ENCODE measurements around the gene EPB41L1. TPM values are rescaled to one million over a fixed set of nuclear protein-coding genes. Genes with fewer than 3 reads are reported as not detected.

Gene EPB41L1
- total RNA-seq, 1 experiment from 2014 or later: 134 TPM

GRCh38 chr20:36159833-36160232 lies 5.3 kb downstream of the EPB41L1 start:
- BruUV-seq (replicated peaks): no TSS peak
- Histone ChIP-seq H4K20me1 (ENCODE audit: insufficient read depth) (peaks cover 24% of the 10 kb centered on the region), H3K79me2 (ENCODE audit: low read depth) (peaks cover 13% of the 10 kb centered on the region; the same call in 1 of the 2 replicates), H3K27me3 (ENCODE audit: insufficient read depth, low read depth) (no peaks in the 10 kb centered on the region), H3F3A (ENCODE audit: insufficient read depth, low read depth) (peaks cover 13% of the 10 kb centered on the region; the same call in 1 of the 2 replicates), H3K9me2 (ENCODE audit: insufficient read depth) (no peaks in the 10 kb centered on the region), H2AFZ (no peak overlapping the region), H3K36me3 (ENCODE audit: low read depth) (no peaks in the 10 kb centered on the region), H3K9me3 (ENCODE audit: insufficient read depth, low read depth) (no peaks in the 10 kb centered on the region), H3K4me3 (no peak overlapping the region), H3K27ac (no peak overlapping the region), H3K4me2 (no peak overlapping the region), H3K4me1 (replicated peaks; ENCODE audit: insufficient read depth) (peaks cover 13% of the 10 kb centered on the region; the same call in 1 of the 2 replicates)
- POLR2A ChIA-PET (ENCODE audit: unreplicated experiment): interaction anchor here (0.6 kb wide), 1 partner anchor 62 kb away, joined by 4 read pairs; no protein-coding TSS in a partner anchor
- CTCF ChIA-PET: no interaction called here
- DNase-seq: no peak
- intact Hi-C loops (cut with micrococcal nuclease; ENCODE audit: unreplicated experiment): no loop called here
- TF ChIP-seq, protein P1, sequence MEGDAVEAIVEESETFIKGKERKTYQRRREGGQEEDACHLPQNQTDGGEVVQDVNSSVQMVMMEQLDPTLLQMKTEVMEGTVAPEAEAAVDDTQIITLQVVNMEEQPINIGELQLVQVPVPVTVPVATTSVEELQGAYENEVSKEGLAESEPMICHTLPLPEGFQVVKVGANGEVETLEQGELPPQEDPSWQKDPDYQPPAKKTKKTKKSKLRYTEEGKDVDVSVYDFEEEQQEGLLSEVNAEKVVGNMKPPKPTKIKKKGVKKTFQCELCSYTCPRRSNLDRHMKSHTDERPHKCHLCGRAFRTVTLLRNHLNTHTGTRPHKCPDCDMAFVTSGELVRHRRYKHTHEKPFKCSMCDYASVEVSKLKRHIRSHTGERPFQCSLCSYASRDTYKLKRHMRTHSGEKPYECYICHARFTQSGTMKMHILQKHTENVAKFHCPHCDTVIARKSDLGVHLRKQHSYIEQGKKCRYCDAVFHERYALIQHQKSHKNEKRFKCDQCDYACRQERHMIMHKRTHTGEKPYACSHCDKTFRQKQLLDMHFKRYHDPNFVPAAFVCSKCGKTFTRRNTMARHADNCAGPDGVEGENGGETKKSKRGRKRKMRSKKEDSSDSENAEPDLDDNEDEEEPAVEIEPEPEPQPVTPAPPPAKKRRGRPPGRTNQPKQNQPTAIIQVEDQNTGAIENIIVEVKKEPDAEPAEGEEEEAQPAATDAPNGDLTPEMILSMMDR (conservative IDR thresholded peaks at IDR 0.05): no peak
- no peak for TF ChIP-seq EZH2 (IDR thresholded peaks at IDR 0.05; ENCODE audit: low read depth)

DNA sequence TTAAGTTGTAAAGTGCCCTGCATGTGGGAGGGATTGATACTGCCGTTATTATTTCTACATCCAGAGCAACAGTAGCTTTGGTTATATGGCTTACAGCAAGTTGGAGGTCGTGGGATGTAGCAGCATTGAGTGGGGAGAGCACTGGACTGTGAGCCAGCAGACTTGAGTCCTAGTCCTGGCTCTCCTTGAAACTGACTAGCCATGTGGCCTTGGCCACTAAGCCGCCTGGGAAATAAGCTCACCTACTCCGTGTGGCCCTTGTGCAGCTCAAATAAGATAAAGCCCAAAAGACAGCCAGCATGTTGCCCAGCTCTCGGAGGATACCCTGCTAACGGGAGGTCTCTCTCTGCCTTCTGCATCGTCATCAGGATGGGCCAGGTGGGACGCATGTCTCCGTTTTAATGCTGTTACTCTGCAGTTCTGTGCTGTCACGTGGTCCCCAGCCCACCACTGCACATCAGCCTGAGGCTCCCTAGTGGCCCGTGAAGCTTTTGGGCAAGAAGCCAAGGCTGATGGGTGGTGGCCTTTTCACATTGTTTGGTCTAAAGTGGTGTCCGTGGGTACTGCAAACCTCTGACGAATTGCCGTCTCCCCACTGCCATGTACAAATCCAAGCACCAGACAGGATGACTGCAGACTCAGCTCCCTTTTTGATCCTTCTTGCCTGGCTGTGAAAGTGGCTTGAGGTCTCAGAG lies 7.9 kb downstream of the EPB41L1 start:
- H3K9me3 ChIP-seq (ENCODE audit: insufficient read depth, low read depth): no peaks in the 10 kb centered on the region
- ChIA-PET POLR2A (ENCODE audit: unreplicated experiment) (no interaction called here), CTCF (no interaction called here)
- H4K20me1 ChIP-seq (ENCODE audit: insufficient read depth): peaks cover 4% of the 10 kb centered on the region; the same call in 1 of the 2 replicates
- no peak for DNase-seq
- intact Hi-C loops (cut with micrococcal nuclease; ENCODE audit: unreplicated experiment): no loop called here
- no peak overlapping the region for H3K4me2 ChIP-seq
- no peaks in the 10 kb centered on the region for H3K27me3 ChIP-seq (ENCODE audit: insufficient read depth, low read depth)
- H3K4me1 ChIP-seq (replicated peaks; ENCODE audit: insufficient read depth): peaks cover 11% of the 10 kb centered on the region; the same call in 1 of the 2 replicates
- H3K27ac ChIP-seq: no peak overlapping the region
- H3K9me2 ChIP-seq (ENCODE audit: insufficient read depth): no peaks in the 10 kb centered on the region
- H2AFZ ChIP-seq: no peak overlapping the region
- no TSS peak for BruUV-seq (replicated peaks)
- no peak overlapping the region for H3K4me3 ChIP-seq
- H3K79me2 ChIP-seq (ENCODE audit: low read depth): 0 out of 2 replicates have a peak, but pooled peaks cover 16% of the 10 kb centered on the region
- H3K36me3 ChIP-seq (ENCODE audit: low read depth): no peaks in the 10 kb centered on the region
- TF ChIP-seq EZH2 (IDR thresholded peaks at IDR 0.05; ENCODE audit: low read depth): no peak
- TF ChIP-seq, protein P1 (conservative IDR thresholded peaks at IDR 0.05): no peak
- H3F3A ChIP-seq (ENCODE audit: insufficient read depth, low read depth): peaks cover 11% of the 10 kb centered on the region; the same call in 1 of the 2 replicates

DNA sequence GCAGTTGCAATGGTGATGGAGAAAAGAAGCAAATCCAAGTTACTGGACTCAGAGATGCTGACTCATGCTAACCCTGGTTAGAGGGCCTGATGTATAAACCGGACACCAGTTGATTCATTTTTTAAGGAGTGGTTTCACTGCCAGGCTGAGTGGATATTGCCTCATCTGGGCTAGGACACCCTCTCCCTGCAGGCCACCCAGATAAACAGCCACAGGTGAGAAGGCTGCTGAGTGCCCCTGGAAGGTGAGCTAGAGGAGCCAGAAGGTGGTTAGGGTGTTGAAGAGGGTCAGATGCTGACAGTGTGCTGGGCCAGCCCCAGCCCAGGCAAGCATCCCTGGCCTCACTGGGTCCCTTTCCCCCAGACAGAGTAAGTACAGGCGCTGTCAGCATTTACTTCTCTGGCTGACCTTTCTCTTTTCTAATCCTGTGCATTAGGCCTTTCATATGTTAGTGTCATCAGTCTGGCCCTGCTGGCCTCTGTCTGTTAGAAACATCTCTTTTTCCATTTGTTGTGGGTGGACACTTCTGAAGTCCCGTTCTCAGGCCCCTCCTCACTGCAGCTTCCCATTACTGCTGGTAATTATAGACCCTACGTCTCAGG lies 13.5 kb downstream of the EPB41L1 start:
- Histone ChIP-seq H3K4me3 (no peak overlapping the region), H3K36me3 (ENCODE audit: low read depth) (no peaks in the 10 kb centered on the region), H4K20me1 (ENCODE audit: insufficient read depth) (no peaks in the 10 kb centered on the region; the same call in 1 of the 2 replicates), H3K9me2 (ENCODE audit: insufficient read depth) (no peaks in the 10 kb centered on the region), H3K79me2 (ENCODE audit: low read depth) (0 out of 2 replicates have a peak, but pooled peaks cover 8% of the 10 kb centered on the region), H3K9me3 (ENCODE audit: insufficient read depth, low read depth) (no peaks in the 10 kb centered on the region), H3K4me2 (peak overlapping the region; percentile 46), H3K4me1 (replicated peaks; ENCODE audit: insufficient read depth) (peaks cover 42% of the 10 kb centered on the region), H3K27me3 (ENCODE audit: insufficient read depth, low read depth) (no peaks in the 10 kb centered on the region), H2AFZ (no peak overlapping the region), H3K27ac (peak overlapping the region; percentile 70), H3F3A (ENCODE audit: insufficient read depth, low read depth) (peaks cover 20% of the 10 kb centered on the region; the same call in 1 of the 2 replicates)
- intact Hi-C loops (cut with micrococcal nuclease; ENCODE audit: unreplicated experiment): no loop called here
- POLR2A ChIA-PET (ENCODE audit: unreplicated experiment): interaction anchor here (0.7 kb wide), 1 partner anchor 425 kb away, joined by 3 read pairs; no protein-coding TSS in a partner anchor
- TSS peak; percentile 31 for BruUV-seq (replicated peaks)
- CTCF ChIA-PET: interaction anchor here (0.5 to 1.0 kb wide), 2 partner anchors 29 to 173 kb away, joined by 4 read pairs; no protein-coding TSS in a partner anchor
- peak; percentile 41 to 79 for DNase-seq
- TF ChIP-seq, protein P1 (conservative IDR thresholded peaks at IDR 0.05): no peak
- TF ChIP-seq EZH2 (IDR thresholded peaks at IDR 0.05; ENCODE audit: low read depth): no peak
